ENCODE measurements around the gene SPATA1. TPM values are rescaled to one million over a fixed set of nuclear protein-coding genes. Genes with fewer than 3 reads are reported as not detected.
A peak's percentile ranks its signal among the peaks of the same experiment; 100 is the strongest.

SPATA1 gene
- total and polyA plus RNA-seq, 9 of the 15 experiments (the other 6 are each of a cell fraction or from before 2014, with no cell fraction given): 0.79 to 2.9 (median 1.5) TPM

- TF ChIP-seq, protein P1, sequence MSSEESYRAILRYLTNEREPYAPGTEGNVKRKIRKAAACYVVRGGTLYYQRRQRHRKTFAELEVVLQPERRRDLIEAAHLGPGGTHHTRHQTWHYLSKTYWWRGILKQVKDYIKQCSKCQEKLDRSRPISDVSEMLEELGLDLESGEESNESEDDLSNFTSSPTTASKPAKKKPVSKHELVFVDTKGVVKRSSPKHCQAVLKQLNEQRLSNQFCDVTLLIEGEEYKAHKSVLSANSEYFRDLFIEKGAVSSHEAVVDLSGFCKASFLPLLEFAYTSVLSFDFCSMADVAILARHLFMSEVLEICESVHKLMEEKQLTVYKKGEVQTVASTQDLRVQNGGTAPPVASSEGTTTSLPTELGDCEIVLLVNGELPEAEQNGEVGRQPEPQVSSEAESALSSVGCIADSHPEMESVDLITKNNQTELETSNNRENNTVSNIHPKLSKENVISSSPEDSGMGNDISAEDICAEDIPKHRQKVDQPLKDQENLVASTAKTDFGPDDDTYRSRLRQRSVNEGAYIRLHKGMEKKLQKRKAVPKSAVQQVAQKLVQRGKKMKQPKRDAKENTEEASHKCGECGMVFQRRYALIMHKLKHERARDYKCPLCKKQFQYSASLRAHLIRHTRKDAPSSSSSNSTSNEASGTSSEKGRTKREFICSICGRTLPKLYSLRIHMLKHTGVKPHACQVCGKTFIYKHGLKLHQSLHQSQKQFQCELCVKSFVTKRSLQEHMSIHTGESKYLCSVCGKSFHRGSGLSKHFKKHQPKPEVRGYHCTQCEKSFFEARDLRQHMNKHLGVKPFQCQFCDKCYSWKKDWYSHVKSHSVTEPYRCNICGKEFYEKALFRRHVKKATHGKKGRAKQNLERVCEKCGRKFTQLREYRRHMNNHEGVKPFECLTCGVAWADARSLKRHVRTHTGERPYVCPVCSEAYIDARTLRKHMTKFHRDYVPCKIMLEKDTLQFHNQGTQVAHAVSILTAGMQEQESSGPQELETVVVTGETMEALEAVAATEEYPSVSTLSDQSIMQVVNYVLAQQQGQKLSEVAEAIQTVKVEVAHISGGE (CRISPR knock-in tag; IDR thresholded peaks at IDR 0.05): peak in 1 of 3 experiments; percentile 86; a peak in 2 of 6 replicates
- TF ChIP-seq, protein P2, sequence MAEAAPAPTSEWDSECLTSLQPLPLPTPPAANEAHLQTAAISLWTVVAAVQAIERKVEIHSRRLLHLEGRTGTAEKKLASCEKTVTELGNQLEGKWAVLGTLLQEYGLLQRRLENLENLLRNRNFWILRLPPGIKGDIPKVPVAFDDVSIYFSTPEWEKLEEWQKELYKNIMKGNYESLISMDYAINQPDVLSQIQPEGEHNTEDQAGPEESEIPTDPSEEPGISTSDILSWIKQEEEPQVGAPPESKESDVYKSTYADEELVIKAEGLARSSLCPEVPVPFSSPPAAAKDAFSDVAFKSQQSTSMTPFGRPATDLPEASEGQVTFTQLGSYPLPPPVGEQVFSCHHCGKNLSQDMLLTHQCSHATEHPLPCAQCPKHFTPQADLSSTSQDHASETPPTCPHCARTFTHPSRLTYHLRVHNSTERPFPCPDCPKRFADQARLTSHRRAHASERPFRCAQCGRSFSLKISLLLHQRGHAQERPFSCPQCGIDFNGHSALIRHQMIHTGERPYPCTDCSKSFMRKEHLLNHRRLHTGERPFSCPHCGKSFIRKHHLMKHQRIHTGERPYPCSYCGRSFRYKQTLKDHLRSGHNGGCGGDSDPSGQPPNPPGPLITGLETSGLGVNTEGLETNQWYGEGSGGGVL (CRISPR knock-in tag; IDR thresholded peaks at IDR 0.05): no peak
- TF ChIP-seq SAP30 (IDR thresholded peaks at IDR 0.05; ENCODE audit: borderline replicate concordance, insufficient read depth, low read depth, low read length, poor library complexity, severe bottlenecking): peak; percentile 81
- TF ChIP-seq RUNX1 (IDR thresholded peaks at IDR 0.05; ENCODE audit: low read depth): no peak
- no peak for TF ChIP-seq CAMTA2 (CRISPR knock-in tag; conservative IDR thresholded peaks at IDR 0.05)
- TF ChIP-seq XRCC3 (IDR thresholded peaks at IDR 0.05): no peak
- TF ChIP-seq, protein P3, sequence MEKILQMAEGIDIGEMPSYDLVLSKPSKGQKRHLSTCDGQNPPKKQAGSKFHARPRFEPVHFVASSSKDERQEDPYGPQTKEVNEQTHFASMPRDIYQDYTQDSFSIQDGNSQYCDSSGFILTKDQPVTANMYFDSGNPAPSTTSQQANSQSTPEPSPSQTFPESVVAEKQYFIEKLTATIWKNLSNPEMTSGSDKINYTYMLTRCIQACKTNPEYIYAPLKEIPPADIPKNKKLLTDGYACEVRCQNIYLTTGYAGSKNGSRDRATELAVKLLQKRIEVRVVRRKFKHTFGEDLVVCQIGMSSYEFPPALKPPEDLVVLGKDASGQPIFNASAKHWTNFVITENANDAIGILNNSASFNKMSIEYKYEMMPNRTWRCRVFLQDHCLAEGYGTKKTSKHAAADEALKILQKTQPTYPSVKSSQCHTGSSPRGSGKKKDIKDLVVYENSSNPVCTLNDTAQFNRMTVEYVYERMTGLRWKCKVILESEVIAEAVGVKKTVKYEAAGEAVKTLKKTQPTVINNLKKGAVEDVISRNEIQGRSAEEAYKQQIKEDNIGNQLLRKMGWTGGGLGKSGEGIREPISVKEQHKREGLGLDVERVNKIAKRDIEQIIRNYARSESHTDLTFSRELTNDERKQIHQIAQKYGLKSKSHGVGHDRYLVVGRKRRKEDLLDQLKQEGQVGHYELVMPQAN (IDR thresholded peaks at IDR 0.05; ENCODE audit: borderline replicate concordance): peak; percentile 94
- peak; percentile 88; the same call in 1 of the 2 replicates for TF ChIP-seq ZNF197 (CRISPR knock-in tag; IDR thresholded peaks at IDR 0.05; ENCODE audit: low read depth)
- TF ChIP-seq NR3C1 (CRISPR knock-in tag; IDR thresholded peaks at IDR 0.05): no peak
- peak; percentile 43 for TF ChIP-seq CTBP1 (IDR thresholded peaks at IDR 0.05; ENCODE audit: borderline replicate concordance)
- no peak for TF ChIP-seq IRF2 (CRISPR knock-in tag; IDR thresholded peaks at IDR 0.05)
- TF ChIP-seq ZNF134 (CRISPR knock-in tag; conservative IDR thresholded peaks at IDR 0.05): peak; percentile 47; the same call in 1 of the 2 replicates
- no peak for TF ChIP-seq NCOA2 (IDR thresholded peaks at IDR 0.05; ENCODE audit: partially characterized antibody in 2 of 2)
- TF ChIP-seq KDM2B (CRISPR knock-in tag; IDR thresholded peaks at IDR 0.05): 0 out of 2 replicates have a peak, but pooled peaks have one; percentile 21
- TF ChIP-seq STAT5A (IDR thresholded peaks at IDR 0.05; ENCODE audit: borderline replicate concordance, low read length): no peak
- TF ChIP-seq ZNF766 (CRISPR knock-in tag; conservative IDR thresholded peaks at IDR 0.05): peak; percentile 84
- TF ChIP-seq, protein P4, sequence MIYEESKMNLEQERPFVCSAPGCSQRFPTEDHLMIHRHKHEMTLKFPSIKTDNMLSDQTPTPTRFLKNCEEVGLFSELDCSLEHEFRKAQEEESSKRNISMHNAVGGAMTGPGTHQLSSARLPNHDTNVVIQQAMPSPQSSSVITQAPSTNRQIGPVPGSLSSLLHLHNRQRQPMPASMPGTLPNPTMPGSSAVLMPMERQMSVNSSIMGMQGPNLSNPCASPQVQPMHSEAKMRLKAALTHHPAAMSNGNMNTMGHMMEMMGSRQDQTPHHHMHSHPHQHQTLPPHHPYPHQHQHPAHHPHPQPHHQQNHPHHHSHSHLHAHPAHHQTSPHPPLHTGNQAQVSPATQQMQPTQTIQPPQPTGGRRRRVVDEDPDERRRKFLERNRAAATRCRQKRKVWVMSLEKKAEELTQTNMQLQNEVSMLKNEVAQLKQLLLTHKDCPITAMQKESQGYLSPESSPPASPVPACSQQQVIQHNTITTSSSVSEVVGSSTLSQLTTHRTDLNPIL (CRISPR knock-in tag; IDR thresholded peaks at IDR 0.05): 0 out of 2 replicates have a peak, but pooled peaks have one; percentile 59
Measured at GRCh38 chr1:84478876-84479868, 27.0 kb upstream of the SPATA1 start, which contains the start of gene RPF1 (continued).
